22Rv1 (cell line): Measurements from ENCODE around the gene NCS1.

Experiments used
- H3K27ac ChIP-seq: fragments of 450-650 bp; 2 replicates; pipeline ENCODE4 v1.5.1; 2017
- CTCF ChIP-seq: fragments of 450-650 bp; IDR thresholded peaks from 2 replicates; pipeline ENCODE4 v1.5.1; 2017; ENCODE audit warnings: mild to moderate bottlenecking
- ZFX ChIP-seq: fragments of 450-650 bp; IDR thresholded peaks from 2 replicates; pipeline ENCODE4 v1.6.1; 2017; ENCODE audit warnings: antibody characterized with exemption, borderline replicate concordance

NCS1 gene

DNA sequence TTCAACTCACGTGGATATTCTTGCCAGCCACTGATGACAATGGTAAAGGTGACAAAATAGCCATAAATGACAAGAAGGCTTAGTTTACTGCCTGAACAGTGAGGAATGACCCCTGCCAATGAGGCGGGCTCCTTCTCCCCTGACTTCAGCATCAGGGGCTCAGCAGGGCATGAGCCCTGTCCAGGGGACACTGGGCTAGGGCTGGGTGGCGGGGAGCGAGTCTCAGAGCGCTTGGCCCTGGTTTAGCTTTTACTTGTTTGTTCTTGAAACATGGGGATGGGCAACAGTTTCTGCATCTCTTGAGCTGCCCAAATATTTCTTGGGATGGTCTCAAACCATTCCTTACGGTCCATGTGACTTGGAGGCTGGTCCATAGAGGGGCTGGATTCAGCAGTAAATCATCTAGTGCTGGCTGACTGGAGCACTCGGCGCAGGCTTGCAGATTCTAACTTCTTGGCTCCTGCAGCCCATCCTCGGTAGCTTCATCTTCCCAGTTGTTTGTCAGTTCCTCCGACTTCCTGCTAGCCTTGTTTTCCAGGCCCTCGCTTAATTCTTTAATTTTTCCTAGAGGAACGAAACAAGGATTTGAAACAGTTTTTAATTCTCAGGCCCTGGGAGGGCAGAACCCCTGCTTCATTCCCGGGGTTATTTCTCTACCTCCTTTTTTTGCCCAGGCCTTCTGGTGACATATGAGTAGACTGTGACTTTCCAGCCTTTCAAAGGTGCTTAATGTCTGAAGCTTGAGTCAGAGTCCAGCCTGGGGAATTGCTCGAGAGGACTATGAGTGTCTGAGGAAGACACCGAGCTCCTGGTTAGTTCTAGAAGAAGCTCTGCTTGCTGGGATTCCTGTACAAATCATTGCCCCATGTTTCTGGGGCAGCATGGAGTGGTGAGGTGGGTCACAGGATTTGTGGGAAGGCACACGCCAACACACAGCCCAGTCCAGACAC lies 88.9 kb downstream of the NCS1 start:
- TF ChIP-seq CTCF (no peak), ZFX (no peak)
- H3K27ac ChIP-seq: no peak overlapping the region

GRCh38 chr9:130262061-130262745 lies 90.0 kb downstream of the NCS1 start:
- no peak overlapping the region for H3K27ac ChIP-seq
- TF ChIP-seq ZFX (no peak), CTCF (no peak)

DNA sequence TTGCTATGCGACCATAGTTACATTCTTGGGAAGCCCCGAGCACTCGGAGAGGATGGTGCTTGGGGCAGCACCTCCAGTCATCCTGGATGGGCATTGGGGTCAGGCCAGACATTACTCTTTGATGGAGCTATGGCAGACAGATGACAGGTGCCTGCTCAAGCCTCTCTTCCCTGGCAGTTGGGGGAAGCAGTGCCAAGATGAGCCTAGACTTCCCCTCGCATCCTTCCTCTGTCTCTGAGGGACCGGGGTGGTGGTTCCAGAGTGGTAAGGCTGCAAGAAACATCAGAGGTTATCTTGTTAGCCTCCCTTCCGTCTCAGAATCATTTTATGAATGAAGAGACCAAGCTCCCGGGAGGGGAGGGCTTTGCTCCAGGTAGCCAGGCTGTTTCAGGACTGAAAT lies 90.6 kb downstream of the NCS1 start:
- TF ChIP-seq CTCF (no peak), ZFX (no peak)
- H3K27ac ChIP-seq: no peak overlapping the region

- no peak for TF ChIP-seq ZFX
- TF ChIP-seq CTCF: 0 out of 2 replicates have a peak, but pooled peaks have one; percentile 16
- no peak overlapping the region for H3K27ac ChIP-seq
Measured at GRCh38 chr9:130263601-130264413, 91.6 kb downstream of the NCS1 start.

- no peak overlapping the region for H3K27ac ChIP-seq
- no peak for TF ChIP-seq ZFX
- TF ChIP-seq CTCF: no peak
Measured at GRCh38 chr9:130264414-130265350, 92.5 kb downstream of the NCS1 start.

DNA sequence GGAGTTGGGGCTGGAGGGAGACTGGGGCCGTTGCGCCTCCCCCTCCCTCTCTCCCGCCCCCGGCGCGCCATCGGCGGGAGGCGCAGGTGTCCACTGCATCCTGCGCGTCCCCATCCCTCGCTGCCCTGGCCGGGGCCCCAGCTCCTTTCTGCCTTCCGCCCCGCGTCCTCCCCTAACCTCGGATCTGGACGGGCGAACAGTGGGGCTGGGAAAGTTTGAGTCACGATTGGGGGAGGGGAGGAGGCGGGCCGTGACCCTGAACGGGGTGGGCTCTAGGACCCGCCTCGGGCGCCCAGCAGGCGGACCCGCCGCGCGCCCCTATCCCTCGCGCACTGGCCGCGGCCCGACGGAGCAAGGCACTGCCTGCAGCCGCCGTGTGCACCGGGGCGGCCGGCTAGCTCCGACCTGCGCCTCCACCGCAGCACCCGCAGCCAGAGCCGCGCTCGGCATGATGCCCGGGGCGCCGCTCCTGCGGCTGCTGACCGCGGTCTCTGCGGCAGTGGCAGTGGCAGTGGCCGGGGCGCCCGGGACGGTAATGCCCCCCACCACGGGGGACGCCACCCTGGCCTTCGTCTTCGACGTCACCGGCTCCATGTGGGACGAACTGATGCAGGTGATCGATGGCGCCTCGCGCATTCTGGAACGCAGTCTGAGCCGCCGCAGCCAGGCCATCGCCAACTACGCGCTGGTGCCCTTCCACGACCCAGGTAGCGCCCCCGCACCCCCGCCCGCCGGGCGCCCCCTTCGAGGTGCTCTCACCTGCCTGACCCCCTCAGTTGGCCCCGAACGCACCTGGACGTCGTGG lies 93.4 kb downstream of the NCS1 start, which contains the start of gene HMCN2:
Gene HMCN2 (plus strand): TSS at position 330 of the 805 bp plus-strand sequence. CDS start 119 bp downstream, at position 449.
- no peak within 1 kb of the TSS for H3K27ac ChIP-seq
- no peak for TF ChIP-seq CTCF
- no peak for TF ChIP-seq ZFX
